ENCODE results near the gene CBARP. TPM values are rescaled to one million over a fixed set of nuclear protein-coding genes. Genes with fewer than 3 reads are reported as not detected.

The CBARP gene
- total and polyA plus RNA-seq, 9 of the 15 experiments (the other 6 are each of a cell fraction or from before 2014, with no cell fraction given): 0.03 to 8.9 (median 1.2) TPM; not detected in 1

DNA sequence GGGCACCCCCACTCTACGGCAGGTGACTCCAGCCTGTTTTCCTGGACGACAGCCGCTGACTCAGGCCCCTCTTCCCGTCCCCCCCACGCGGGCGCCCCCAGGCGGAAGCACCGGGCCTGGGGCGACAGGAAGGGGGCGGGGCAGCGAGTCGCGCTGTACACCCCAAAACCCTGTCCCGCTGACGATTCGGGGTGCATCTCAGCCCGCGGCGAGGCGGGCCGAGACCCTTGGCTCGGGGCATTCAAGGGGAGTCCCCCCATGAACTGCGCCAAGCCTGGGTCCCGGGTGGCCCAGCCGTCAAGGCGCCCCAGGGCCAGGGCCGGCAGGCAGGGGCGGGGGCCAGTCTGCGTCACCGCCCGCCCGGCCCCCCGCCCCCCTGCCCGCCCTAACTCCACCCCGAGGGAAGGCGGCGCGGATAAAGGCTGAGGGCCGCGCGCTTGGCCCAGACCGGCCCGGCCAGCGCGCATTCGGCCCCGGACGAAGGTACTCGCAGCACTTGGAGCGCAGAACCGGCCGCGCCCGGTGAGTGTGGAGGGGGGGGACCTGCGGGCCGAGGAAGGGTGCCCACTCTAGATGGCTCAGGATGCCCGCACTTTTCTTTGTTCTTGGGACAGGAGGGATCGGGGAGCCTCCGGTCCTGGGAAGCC lies 10.5 kb upstream of the CBARP start, which contains the start of gene MIDN (continued):
- TF ChIP-seq MEIS2 (IDR thresholded peaks at IDR 0.05; ENCODE audit: partially characterized antibody) (peak; percentile 14), E2F1 (CRISPR knock-in tag; IDR thresholded peaks at IDR 0.05) (peak; percentile 61; the same call in 1 of the 2 replicates), CBX1 (IDR thresholded peaks at IDR 0.05; ENCODE audit: low read depth) (peak; percentile 93; the same call in 1 of the 2 replicates), XRCC3 (IDR thresholded peaks at IDR 0.05) (no peak), MAFG (tag; conservative IDR thresholded peaks at IDR 0.05) (peak; percentile 35; the same call in 1 of the 2 replicates), ZNF143 (CRISPR knock-in tag; IDR thresholded peaks at IDR 0.05) (peak; percentile 52; the same call in 1 of the 2 replicates), ZNF124 (CRISPR knock-in tag; IDR thresholded peaks at IDR 0.05) (no peak), ZNF436 (CRISPR knock-in tag; IDR thresholded peaks at IDR 0.05) (no peak; the same call in 1 of the 2 replicates), CTCFL (IDR thresholded peaks at IDR 0.05; ENCODE audit: borderline replicate concordance, insufficient read depth, low read depth, low read length, poor library complexity, severe bottlenecking) (peak; percentile 64), BDP1 (IDR thresholded peaks at IDR 0.05; ENCODE audit: insufficient read depth, insufficient read length) (no peak)
- TF ChIP-seq, protein P1, sequence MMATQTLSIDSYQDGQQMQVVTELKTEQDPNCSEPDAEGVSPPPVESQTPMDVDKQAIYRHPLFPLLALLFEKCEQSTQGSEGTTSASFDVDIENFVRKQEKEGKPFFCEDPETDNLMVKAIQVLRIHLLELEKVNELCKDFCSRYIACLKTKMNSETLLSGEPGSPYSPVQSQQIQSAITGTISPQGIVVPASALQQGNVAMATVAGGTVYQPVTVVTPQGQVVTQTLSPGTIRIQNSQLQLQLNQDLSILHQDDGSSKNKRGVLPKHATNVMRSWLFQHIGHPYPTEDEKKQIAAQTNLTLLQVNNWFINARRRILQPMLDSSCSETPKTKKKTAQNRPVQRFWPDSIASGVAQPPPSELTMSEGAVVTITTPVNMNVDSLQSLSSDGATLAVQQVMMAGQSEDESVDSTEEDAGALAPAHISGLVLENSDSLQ (IDR thresholded peaks at IDR 0.05): 0 out of 2 replicates have a peak, but pooled peaks have one; percentile 36
- TF ChIP-seq, protein P2, sequence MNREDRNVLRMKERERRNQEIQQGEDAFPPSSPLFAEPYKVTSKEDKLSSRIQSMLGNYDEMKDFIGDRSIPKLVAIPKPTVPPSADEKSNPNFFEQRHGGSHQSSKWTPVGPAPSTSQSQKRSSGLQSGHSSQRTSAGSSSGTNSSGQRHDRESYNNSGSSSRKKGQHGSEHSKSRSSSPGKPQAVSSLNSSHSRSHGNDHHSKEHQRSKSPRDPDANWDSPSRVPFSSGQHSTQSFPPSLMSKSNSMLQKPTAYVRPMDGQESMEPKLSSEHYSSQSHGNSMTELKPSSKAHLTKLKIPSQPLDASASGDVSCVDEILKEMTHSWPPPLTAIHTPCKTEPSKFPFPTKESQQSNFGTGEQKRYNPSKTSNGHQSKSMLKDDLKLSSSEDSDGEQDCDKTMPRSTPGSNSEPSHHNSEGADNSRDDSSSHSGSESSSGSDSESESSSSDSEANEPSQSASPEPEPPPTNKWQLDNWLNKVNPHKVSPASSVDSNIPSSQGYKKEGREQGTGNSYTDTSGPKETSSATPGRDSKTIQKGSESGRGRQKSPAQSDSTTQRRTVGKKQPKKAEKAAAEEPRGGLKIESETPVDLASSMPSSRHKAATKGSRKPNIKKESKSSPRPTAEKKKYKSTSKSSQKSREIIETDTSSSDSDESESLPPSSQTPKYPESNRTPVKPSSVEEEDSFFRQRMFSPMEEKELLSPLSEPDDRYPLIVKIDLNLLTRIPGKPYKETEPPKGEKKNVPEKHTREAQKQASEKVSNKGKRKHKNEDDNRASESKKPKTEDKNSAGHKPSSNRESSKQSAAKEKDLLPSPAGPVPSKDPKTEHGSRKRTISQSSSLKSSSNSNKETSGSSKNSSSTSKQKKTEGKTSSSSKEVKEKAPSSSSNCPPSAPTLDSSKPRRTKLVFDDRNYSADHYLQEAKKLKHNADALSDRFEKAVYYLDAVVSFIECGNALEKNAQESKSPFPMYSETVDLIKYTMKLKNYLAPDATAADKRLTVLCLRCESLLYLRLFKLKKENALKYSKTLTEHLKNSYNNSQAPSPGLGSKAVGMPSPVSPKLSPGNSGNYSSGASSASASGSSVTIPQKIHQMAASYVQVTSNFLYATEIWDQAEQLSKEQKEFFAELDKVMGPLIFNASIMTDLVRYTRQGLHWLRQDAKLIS (CRISPR knock-in tag; IDR thresholded peaks at IDR 0.05): 0 out of 2 replicates have a peak, but pooled peaks have one; percentile 41

Data from K562 (cell line).